8988T (cell line): ENCODE measurements around the gene POLK.
"Not testable (repeated sequence)": the region's sequence is repeated elsewhere in the genome, so short reads cannot be mapped to it uniquely, and the experiment has no call there.

Experiments
- DNase-seq: peaks from one replicate; pipeline ENCODE4 v3.0.0; 2011

POLK gene

DNA sequence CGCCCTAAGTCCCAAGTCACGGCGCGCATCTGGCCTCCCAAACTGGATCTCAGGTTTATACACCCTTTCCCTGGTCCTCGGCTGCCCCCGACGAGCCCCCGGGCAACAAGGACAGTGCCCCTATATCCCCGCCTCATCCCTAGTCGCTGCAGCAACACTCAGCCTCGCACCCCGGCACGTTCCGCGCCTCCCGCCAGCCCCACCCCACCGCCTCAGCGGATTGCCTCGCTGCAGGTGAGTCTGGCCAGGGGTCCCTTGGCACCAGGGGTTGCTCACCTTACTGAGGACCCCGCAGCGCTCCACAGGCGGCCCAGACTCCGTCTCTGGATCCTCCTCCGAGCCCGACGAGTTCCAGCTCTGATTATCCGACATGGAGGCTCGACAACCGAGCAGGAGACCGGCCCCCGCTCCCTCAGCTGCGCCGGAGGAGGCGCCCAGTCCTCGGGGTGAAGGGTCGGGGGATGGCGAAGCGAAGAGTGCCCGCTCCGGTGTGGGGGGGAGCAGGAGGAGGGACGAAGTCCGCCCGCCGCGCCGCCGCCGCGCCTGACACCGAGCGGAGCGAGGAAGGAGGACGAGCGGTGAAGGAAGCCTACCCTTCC is 756 bp upstream of the POLK start:
- peak; percentile 13 for DNase-seq

DNA sequence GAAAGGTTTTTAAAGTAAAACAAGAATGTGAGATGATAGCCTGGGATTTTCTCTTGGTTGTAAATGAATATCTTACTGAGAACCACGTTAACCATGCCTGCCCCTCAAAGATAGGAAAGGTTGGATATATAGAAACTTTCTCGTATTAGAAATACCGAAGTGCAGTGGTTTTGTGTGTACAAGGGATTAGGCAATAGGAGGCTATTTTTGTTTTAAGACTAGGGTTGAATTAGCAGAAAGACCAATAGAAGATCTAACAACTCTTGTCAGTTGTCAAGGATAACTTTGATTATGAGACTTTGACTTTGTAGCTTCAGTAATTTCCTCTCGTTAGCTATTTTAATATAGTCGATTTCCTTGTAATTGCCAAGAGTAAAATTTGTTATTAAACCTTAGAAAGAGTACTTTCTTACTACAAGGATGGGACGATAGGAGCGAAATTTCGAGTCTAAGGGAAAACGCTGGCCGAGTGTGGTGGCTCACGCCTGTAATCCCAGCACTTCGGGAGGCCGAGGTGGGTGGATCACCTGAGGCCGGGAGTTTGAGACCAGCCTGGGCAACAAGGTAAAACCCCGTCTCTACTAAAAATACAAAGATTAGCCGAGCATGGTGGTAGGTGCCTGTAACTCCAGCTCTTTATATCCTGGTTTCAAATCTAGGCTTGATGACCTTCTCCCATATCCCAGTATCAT is 838 bp downstream of the POLK start:
- no peak for DNase-seq

DNA sequence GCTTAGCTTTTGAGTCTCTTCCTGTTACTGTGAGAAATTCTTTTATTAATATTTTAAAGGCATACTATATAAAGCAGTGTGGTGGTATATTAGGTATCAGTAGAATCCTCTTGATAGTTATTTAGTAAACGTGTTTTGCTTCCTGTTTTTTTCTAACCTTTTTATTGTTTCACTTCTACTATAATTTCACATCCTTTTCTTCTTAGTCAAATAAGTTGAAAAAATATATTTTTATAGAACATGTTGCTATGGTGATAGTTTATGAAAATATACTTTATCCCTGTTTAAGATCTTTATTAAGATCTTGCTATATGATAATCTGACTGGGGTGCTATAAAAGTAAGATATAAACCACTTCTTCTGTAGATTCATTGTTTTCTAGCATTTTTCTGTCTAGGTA is 2.1 kb downstream of the POLK start:
- no peak for DNase-seq

DNA sequence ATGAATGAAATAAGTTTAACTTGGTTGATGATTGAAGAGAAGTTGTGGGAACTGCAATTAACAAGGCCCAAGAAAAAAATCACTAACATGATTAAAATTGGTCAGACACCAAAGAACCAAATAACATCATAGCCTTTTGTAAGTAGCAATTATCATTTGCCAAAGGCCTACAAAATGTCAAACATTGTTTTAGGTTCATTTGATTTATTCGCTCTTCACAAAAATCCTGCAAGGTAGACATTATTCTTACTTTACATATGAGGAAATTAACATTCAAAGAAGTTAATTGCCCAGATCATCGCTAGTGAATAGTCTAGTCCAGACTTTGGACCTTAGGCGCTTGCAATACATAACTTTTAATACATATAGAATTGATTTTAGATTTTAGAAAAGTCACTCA is 2.6 kb downstream of the POLK start:
- no peak for DNase-seq

DNA sequence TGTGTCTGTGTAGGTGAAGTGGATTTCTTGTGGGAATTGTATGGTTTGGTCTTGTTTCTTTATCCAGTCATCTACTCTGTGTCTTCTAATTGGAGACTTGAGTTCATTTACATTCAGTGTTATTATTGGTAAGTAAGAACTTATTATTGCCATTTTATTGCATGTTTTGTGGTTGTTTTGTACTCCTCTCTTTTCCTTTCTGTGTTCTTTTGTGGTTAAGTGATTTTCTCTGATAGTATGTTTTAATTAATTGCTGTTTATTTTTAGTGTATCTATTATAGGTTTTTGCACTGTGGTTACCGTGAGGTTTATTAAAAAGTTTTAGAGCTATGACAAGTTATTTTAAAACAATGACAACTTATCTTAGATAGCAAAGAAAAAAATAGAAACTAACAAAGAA is 8.1 kb downstream of the POLK start:
- DNase-seq, result no peak

- DNase-seq, result no peak
Measured at GRCh38 chr5:75521195-75521594, 9.5 kb downstream of the POLK start.

DNA sequence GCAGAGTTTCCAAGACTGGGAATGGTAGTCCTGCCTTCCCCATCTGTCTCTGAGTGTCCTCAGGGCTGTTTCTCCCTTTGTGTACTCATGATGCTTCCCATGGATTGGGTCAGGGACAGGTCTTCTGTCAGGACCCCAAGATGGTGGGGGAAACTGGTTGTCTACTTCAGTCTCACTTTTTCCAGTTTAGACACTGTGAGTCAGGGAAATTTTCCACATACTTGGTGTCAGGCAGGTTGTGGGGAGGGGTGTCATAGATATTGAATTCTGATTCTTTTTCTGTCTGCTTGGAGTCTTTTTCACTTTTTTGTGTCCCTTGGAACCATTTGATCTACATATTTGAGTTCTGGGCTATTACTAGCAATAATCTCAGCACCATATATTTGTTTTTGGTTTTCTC is 10.3 kb downstream of the POLK start:
- DNase-seq, result no peak

GRCh38 chr5:75522542-75522941 is 10.9 kb downstream of the POLK start:
- DNase-seq, result no peak

GRCh38 chr5:75523275-75523674 is 11.6 kb downstream of the POLK start:
- no peak for DNase-seq

DNA sequence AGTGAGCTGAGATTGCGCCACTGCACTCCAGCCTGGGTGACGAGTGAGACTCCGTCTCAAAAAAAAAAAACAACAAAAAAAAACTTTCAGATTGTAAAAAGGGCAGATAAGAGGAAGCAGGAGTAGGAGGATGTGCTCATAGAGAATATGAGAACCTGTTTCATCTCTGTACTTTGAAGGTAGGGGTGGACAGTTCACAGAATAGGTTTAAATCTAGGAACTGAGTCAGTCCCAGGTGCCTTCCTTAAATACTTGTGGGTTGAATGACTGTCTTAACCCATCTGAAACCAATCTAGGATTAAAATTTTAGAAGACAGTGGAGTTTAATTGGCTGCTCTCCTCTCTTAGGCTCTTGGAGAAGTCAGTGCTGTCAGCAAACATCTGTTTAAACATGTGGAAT is 12.4 kb downstream of the POLK start:
- no peak for DNase-seq

- DNase-seq, result no peak
Measured at GRCh38 chr5:75524591-75524990, 12.9 kb downstream of the POLK start.

GRCh38 chr5:75525344-75525743 is 13.7 kb downstream of the POLK start:
- no peak for DNase-seq

- no peak for DNase-seq
Measured at GRCh38 chr5:75526070-75526469, 14.4 kb downstream of the POLK start.

DNA sequence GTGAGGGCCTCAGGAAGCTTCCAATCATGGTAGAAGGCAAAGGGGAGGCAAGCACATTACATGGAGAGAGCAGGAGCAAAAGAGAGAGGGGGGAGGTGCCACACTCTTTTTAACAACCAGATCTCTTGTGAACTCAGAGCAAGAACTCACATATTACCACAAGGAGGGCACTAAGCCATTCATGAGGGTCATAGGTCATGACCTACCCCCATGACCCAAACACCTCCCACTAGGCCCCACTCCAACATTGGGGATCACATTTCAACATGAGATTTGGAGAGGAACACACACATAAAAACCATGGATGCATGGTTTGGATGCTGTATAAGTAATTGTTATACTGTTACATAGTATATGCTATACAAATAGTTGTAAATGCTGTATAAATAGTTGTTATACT is 17.5 kb downstream of the POLK start:
- DNase-seq, result no peak

GRCh38 chr5:75532190-75532589 is 20.5 kb downstream of the POLK start:
- no peak for DNase-seq

- DNase-seq, result not testable (repeated sequence)
Measured at GRCh38 chr5:75533716-75534115, 22.0 kb downstream of the POLK start.

GRCh38 chr5:75534734-75535133 is 23.0 kb downstream of the POLK start:
- DNase-seq, result no peak

- DNase-seq, result no peak
Measured at GRCh38 chr5:75536147-75536546, 24.5 kb downstream of the POLK start.

DNA sequence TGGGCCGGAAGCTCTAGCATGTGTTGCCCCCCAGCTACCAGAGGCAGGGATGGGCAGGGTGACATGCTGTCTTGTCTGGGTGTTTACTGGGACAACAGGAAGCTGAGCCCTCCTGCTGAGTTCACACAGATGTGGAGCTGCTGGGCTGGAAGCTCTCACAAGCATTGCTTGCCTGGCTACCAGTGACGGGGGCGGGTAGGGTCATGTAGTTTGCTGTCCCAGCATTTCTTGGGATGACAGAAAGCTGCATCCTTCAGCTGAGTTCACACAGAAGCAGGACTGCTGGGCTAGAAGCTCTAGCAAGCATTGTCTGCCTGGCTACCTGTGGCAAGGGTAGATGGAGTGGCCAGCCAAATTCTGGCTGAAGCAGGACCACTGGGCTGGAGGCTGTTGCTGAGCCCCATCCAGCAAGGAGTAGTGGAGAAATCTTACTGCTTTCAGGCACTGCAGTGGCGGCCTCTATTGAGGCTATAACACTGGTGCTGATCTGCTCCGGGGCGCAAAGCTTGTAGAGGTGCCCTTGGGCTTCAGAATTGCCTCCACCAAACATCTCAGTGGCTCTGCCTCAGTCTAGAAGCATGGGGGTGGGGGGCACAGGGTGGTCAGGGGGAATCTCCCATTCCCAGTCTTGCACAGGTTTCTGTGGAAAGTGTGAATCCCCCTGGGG is 25.1 kb downstream of the POLK start:
- no peak for DNase-seq

GRCh38 chr5:75538211-75538610 is 26.5 kb downstream of the POLK start:
- DNase-seq, result no peak

GRCh38 chr5:75545131-75545530 is 33.4 kb downstream of the POLK start:
- DNase-seq, result no peak

- DNase-seq, result no peak
Measured at GRCh38 chr5:75546830-75547229, 35.1 kb downstream of the POLK start.

- no peak for DNase-seq
Measured at GRCh38 chr5:75547812-75548211, 36.1 kb downstream of the POLK start.

DNA sequence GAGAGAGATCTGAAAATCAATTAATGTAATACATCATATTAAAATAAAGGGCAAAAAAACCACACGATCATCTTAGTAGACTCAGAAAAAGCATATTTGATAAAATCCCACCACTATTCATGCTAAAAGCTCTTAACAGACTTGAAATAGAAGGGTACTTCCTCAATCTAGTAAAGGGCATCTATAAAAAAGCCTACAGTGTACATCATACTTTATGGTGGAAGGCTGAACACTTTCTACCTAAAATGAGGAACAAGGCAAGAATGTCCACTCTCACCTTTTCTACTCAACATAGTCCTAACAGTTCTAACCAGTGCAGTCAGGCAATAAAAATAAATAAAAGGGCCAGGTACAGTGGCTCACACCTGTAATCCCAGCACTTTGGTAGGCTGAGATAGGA is 38.9 kb downstream of the POLK start:
- no peak for DNase-seq

- no peak for DNase-seq
Measured at GRCh38 chr5:75551471-75551870, 39.8 kb downstream of the POLK start.
